GM19324 (cell line): ENCODE measurements around the gene ASAP3.

Source experiments
- ATAC-seq: cut with Tn5 transposase; IDR thresholded peaks from one replicate; pipeline ENCODE4 v1.9.1; 2021; ENCODE audit warnings: mild to moderate bottlenecking, moderate library complexity; ENCODE audit not compliant: unreplicated experiment, low FRiP score

The ASAP3 gene

DNA sequence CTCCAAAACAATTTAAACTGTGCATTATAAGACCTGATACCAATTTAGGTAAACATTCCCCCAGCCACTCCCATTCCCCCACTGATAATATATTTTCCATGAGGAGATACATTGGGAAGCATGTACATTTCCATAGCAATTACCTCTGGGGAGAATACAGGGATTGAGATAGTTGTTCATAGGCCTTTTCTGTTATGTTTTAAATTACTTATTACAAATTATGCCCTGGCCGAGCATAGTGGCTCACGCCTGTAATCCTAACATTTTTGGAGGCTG lies 4.4 kb downstream of the ASAP3 start:
- no peak for ATAC-seq

DNA sequence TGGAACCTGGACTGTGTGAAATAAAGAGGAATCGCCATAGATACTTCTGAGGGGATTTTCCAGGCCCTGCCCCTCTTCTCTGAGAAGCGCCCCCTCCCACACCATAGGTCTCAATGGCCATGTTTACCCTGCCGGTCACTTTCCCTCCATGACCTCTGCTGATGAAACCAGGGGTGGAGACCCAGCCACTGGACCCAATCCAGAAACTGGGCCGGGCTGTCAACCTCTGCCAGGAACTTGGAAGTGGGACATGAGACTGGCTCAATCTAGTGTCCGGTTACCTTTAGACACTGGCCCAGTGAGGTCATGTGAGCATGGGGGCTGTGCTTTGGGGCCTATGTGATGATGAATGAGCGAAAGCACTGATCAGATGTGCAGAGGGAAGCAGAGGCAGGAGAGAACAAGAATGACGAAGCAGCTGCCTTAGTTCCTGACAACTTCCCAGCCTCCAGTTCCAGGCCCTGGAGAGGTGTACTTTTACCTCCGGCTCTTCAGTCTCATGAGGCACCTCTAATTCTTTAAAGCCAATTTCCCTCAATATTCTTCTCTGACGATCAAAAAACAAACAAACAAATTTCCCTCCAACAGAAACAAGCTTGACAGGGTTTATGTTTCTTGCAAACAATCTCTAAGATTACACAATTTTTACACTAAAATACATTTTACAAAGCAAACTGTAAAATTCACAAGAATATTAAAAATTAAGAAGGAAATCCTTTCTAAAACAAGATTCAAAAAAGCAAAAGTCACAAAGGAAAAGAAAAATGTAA lies 4.9 kb downstream of the ASAP3 start:
- no peak for ATAC-seq

DNA sequence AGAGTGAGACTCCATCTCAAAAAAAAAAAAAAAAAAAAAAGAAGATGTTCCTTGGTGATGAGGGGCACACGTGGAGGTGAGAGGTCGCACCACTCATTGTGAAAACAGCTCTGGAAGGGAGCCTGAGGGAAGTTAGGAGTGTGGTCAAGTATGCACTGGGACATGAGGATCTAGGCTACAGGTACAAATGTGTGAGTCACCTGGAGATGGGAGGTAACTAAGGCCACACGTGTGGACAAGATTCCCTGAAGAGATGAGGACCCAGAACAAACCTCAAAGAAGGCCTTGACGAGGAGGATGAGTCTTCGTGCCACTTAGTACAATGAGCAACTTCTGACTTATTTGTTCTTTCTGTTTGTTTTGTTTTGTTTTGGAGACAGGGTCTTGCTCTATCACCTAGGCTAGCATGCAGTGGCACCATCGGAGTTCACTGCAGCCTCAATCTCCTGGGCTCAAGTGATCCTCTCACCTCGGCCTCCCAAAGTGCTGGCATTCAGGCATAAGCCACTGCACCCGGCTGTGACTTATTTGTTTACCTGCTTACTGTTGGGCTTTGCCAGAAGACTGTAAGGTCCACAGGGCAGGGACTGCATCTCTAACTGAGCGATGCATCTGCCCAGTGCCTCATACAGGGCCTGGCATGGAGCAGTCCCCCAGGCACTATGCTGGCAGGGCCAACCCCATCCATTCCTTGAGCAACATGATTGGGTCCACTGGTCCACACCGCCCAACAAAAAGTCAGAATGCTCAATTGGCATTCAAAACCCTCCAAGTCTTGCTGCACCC lies 6.4 kb downstream of the ASAP3 start:
- ATAC-seq = no peak

DNA sequence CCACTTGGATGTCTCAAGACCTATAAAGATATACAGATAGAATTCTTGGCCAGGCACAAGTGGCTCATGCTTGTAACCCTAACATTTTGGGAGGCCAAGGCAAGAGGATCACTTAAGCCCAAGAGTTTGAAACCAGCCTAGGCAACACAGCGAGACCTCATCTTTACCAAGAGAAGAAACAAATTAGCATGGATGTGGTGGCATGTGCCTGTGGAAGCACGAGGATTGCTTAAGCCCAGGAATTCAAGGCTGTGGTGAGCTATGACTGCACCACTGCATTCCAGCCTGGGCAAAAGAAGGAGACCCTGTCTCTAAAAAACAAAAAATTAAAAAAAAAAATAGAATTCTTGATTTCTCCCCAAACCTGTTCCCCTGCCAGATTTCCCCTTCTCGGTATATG lies 8.3 kb downstream of the ASAP3 start:
- ATAC-seq = no peak

DNA sequence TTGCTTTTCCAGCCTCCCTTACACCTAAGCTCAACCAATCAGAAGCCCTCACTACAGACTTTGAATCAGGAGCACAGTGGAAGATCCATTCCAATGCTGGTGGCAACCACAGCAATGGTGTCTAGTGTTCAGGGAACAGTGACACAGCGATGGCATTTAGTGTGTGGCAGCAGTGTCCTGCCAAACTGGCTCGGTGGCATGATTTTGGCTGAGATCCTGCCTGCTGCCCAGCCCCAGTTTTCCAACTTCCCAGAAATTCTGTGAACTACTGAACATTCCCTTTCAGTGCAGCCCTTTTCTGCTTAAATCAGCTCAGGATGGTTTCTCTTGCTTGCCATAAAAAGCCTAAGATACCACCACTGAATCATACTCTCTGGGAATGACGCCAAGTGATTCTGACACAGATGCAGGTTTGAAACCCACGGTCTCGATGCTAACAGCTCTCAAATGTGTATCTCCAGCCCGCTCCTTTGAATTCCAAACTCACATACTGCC lies 8.8 kb downstream of the ASAP3 start:
- no peak for ATAC-seq

DNA sequence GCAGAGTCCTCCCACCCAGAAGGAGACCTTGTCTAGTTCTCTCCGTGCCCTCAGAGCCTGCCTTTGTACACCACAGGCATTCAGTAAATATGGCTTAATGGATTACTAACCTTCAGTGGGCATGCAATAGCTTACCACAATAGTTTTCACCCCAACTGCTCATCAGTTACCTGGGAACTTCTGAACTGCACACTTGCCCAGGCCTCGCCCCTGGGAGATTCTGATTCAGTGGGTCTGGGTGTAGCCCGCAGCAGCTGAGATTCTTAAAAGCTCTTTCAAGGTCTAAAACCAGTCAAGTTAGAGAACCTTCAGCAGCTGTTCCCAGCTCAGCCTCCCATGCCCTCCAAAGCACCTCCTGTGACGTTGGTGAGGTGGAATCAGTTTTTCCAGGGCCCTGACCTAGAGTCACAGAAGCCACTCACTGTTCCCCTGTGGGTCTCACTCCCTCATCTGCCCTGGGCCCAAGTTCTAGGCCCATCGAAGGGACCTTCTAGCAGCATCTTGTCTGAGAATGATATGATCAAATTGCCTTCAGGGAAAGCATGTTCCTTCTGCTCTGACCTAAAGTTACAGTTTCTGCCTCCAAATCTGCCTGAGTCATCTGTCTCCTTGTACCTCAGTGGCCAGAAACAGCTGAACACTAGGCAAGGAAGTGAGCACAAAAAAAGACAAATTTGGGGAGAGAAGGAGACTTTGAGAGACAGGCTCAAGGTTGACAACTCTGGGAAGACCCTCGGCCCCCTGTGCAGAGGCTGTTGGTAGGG lies 10.8 kb downstream of the ASAP3 start:
- ATAC-seq = no peak

DNA sequence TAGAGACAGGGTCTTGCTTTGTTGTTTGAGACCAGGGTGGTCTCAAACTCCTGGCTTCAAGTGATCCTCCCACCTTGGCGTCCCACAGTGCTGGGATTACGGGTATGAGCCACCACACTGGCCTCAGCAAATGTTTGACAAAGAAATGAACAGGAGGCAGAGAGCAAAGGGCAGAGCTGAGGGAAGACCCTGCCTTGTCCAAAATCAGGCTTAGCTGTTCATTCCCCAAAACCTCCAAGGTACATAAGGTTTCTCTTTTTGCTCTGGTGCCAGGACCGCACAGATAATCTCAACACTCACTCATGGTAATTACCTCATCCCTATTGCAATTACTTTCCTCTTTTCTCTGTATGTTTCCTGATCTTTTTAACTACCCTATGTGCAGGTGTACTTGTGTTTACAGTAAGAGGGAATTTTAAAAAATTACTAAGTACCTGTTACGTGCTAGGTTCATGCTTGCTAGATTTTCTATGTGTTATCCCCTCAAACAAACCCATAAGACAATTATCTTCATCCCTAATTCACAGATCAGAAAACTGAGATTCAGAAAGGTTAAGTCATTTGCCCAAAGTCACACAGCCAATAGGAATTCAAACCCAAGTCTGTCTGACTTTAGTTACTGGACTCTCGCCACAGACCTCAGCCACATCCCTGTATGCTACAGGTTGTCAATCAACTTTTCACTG lies 11.5 kb downstream of the ASAP3 start:
- ATAC-seq = no peak

DNA sequence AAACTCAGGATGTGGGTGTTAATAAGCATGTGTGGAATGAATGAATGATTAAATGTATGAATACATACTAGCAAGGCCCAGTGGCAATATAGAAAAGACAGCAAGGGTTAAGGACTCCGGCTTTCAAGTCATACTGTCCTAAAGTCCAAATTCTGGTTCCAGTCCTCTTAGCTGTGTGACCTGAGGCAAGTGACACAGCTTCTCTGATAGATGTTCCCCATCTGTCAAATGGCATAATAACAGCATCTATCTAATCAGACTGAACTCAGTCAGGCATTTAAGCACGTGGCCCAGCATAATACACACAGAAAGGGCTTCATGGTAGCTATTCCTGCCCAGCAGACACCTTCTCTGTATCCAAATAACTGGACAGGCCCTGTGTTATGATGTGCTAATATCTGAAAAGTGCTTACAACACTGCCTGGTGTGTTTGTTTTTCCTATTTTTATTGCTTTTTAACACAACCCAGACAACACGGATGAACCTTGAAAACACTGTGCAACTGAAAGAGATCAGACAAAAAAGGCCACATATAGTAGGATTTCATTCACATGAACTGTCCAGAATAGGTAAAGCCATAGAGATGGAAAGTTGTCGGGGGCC lies 12.4 kb downstream of the ASAP3 start:
- ATAC-seq = no peak

DNA sequence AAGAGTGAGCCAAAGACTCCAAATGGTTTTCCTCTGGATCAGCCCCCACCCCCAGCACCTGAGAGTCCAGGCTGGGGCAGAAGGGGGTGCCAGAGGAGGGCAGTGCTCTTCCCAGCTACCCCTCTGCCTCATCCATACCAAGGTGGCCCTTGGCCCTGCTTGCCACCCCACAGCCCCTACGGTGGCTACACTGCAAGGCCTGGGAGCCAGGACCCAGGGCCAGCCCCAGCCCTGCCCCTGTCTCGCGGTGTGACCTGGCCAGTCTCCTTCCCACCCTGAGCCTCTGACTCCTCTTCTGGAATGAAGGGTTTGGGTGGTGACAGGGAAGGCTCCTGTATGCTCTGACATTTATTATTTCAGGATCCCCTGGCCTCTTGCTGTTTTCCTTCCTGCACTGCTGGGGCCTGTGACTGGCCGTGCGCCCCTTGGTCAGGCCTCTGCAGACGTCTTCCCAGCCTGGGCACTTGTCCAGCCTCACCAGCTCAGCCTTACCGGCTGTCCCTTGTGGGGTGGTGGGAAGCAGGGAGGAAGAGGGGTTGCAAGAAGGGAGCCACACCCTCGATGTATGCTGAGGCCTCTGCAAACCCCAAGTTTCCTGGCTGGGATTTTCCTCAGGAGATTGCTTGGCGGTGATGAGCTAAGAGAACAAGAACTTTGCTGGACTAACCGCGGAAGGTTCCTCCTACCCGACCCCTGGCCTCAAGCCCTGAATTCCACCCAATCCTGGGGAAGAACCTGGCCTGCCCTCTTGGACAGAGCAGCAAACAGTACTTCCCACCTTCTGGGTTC lies 13.5 kb downstream of the ASAP3 start:
- ATAC-seq = no peak

DNA sequence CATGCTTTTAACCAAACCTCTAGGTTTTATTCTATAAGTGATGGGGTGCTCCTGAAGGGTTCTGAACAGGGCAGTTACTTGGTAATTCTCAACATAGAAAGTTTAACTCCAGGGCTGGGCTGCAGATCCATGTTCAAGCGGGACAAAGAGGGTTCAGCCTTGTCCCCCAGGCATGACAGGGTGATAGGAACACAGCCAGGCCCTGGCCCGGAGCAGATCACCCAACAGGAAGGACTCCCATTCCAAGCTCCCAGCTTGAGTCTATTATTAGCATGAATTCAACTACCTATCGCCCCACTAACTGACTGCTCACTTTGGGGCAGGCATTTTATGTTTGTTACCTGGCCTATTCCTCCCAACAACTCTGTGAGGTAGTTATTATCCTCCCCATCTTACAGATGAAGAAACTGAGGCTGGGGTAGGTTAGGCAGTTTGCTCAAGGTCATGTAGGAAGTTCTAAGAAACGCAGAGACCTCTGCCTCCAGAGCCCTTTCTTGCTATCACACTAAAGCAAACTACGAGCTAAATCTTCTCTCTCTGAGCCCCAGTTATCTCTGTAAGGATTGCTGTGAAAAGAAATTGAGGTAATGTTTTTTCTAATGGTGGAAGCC lies 14.5 kb downstream of the ASAP3 start:
- ATAC-seq = no peak

DNA sequence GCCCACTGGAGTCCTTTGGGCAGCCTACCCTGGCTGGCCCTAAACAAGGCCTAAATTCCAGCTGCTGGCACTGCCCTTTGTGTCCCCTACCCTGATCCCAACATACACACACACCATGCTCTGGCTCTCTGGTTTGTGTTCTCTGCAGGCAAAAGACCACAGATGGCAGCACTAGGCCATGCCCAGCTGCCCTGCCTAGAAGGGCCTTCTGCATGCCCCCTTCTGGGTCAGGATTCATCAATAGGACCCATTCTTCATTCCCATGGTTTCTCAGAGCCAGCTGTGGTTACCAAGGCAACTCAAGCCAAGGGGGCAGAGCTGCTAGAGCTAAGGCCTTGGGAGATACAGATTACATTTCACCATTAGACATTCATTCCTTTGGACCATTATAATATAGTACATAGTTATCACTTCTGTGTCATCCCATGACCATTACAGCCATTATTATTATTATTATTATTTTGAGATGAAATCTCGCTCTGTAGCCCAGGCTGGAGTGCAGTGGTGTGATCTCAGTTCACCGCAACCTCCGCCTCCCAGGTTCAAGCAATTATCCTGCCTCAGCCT lies 17.5 kb downstream of the ASAP3 start:
- no peak for ATAC-seq

DNA sequence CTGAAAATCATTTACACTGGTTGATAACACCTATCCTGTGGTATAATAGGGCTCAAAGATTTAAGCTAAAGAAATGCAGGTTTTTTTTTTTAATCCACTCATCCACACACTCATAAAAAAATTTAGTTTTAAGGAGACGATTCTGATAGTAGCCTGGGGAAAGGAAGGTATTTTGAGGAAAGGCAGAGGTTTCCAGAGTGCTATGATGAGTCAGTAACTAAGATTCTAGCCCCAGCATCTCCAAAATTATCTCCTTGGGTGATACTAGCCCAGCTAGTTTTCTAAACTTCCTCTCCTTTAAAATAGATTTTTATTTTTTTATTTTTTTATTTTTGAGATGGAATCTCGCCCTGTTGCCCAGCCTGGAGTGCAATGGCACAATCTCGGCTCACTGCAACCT lies 20.7 kb downstream of the ASAP3 start:
- no peak for ATAC-seq

DNA sequence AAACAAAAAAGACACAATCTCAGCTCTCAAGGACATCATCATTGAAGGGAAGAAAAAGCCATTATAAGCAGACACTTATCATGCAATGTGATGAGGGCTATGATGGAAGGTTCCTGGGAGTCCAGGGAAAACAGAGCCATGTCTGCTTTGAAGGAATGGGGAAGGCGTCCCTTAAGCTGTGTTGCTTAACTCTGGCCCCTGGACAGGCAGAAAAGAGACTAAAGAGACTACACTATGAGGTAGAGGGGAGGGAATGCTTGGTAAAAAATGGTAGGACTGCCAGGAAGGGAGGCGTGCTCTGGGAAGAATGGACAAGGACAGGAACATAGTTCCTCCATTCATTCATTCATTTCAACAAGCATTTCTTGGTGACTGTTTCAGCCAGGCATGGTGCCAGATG lies 21.2 kb downstream of the ASAP3 start:
- no peak for ATAC-seq

DNA sequence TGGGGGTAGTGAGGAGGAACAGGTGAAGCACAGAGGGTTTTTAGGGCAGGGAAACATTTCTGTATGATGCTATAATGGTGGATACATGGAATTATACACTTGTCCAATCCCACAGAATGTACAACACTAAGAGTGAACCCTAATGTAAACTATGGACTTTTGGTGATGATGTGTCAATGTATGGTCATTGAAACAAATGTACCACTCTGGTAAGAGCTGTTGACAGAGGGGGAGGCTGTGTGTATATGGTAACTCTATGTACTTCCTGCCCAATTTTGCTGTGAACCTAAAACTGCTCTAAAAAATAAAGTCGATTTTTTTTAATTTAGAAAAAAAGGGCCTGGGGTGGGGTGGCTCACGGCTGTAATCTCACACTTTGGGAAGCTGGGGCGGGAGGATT lies 22.9 kb downstream of the ASAP3 start:
- no peak for ATAC-seq

DNA sequence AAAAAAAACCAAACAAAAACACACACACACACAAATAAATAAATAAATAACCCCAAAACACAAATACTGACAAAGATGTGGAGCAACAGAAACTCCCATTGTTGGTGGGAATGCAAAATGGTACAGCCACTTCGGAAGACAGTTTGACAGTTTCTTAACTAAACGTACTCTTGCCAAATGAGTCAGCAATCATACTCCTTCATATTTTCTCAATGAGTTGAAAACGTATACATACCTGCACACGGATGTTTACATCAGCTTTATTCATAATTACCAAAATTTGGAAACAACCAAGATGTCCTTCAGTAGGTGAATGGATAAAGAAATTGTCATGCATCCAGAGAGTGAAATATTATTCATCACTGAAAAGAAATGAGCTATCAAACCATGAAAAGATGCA lies 23.5 kb downstream of the ASAP3 start:
- ATAC-seq = no peak

DNA sequence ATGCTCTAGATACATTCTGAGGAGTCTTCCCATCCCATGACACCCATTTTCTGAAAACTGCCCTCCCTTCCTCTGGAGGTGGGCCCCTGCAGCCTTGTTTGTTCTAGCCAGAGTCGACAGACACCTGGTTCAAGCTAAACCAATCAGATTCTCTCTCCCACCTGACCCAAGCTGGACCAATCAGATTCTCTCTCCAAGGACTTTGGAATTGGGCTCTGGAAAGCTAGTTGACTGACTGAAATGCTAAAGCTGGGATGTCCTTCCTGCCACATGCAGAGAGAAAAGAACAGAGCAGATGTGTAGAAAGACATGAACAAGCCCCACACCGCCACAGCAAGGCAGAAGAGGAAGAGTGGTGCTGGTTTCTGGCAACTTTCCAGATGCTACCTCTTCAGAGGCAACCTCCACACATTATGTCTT lies 24.6 kb downstream of the ASAP3 start:
- ATAC-seq = no peak

DNA sequence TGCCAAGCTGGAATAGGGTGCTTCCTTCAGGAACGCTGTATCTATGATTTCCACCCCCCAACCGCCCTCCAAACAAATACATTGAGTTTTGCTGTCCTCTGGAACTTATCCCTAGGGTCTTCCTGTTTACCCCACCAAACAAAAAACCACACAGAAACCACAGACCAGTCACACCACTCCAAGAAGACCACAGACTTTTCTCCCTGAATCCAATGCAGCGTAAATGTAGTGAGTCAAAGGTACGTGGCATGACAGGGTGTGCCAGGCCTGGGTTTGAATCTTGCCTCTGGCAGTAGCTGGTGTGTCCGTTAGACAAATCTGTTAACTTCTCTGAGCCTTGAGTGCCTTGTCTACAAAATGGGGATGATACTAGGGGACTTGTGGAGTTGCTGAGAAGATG lies 27.8 kb downstream of the ASAP3 start:
- ATAC-seq = no peak

DNA sequence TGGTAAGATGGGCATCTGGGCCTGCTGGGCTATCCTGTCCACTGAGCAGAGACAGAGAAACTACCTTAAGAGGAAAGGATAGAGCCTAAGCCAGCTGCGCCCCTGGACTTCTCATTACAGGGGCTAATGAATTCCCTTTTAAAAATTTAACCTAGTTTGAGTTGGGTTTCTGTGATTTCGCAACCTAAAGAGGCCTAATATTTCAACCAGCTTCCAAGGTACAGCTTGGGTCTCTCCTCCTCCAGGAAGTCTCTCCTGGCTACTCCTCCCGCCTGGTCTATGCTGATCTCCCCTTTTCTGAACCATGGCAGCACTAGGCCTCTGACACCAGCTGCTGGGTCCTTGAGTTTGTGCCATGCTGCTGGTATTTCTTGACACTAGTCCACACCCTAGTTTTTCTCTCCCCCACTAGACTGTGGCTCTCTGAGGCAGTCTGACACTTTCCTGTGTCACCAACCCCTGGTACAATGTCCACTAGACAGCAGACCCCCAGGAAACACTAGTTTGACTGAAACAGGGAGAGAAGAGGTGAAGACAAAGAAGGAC lies 30.5 kb downstream of the ASAP3 start:
- no peak for ATAC-seq

DNA sequence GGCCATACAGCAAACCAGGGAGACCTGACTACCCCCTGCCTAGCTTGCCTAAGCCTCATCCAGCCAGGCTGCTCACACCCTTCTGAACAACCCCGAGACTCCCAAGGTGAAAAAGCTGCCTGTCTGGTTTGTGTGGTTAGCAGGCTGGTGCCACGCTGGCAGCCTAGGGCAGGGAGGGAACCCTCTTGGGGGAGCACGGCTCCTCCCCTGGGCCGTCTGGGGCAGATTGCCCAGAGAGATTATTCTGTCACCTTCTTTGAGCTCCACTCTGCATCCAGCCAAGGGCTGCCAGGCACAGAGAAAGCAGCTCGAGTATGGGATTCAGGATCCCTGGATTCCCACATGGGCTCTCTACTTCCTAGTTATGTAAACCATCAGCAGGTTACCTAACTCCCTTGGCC lies 32.0 kb downstream of the ASAP3 start:
- ATAC-seq = no peak
